HG03457 (cell line): Measurements from ENCODE around the gene CHAD.
"Not testable (repeated sequence)": the region's sequence is repeated elsewhere in the genome, so short reads cannot be mapped to it uniquely, and the experiment has no call there.

Source experiments
- ATAC-seq: cut with Tn5 transposase; IDR thresholded peaks from one replicate; pipeline ENCODE4 v1.9.1; 2021; ENCODE audit warnings: moderate number of reproducible peaks; ENCODE audit not compliant: unreplicated experiment

Gene CHAD

DNA sequence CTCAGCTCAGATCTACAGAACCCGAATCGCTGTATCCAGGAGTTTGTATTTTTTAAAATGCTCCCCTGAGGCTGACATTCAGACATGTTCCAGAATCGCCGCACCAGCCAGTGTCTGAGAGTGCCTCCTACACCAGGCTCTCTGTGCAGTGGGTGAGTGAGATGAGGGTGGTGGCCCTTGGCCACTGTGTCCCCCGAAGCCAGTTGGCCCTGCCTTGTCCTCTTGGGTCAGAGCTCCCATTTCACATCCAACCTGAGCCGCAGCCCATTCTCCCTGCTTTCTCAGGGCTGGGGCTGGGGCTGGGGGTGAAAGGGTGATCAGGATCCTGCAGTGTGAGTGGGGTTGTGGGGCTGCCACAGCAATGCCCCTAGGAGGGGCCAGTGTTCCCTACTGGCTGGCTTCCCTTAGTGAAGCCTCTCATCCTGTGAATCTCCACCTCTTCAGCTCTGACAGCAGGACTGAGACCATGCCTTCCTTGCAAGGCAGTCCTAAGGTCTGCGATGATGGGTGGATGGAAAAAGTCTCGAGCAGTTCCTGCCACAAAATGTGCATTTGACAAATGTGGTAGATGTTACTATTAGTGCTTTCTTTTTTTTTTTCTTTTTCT is 26.6 kb upstream of the CHAD start:
- ATAC-seq = no peak

DNA sequence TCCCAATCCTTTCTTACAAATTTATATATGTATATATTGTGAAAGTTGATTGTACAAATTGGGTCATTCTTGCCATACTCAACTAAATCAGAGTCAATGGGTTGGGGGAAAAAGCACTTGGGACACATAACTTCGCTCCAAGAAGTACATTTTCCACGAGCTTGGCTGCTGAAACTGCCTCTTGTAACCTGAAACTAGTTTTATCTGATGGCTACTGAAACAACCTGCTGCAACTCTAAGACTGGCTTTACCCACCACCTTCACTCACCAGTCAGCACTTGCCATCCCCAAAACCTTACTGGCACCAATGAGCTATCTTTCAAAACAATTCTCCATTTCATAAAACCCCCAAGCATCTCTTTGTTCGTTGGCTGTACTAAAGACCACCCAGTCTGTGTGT is 25.1 kb upstream of the CHAD start:
- ATAC-seq = no peak

DNA sequence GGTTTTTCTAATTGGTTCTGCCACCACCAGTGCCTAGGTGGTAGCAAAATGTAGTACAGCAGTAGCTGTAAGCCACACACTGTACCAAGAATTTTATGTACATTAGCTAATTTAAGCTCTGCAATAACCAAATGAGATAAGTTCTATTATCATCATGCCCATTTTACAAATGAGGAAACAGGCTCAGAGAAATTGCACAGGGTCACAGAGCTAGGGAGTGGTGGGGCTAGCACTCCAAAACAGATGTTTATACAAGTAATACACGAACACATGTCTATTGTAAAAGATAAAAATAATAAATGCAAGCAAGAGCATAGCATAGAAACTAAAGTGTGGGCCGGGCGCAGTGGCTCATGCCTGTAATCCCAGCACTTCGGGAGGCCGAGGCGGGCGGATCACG is 23.5 kb upstream of the CHAD start:
- ATAC-seq = no peak

DNA sequence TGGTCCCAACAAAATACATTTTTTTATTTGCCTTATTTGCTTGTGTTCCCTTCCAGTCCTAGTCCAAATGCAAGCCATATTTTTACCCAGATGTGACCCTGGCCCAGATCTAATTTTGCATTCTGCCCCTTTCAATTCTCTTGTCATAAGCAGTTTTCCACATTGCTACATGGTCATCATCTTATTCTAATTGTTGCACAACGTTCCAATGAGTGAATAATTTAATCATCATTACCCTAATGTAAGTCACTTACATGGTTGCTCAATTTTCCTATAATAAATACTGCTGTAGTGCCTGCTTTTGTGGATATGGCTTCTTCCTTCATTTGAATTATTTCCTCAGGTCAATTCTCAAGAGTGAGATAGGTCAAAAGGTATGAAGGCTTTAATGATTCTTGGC is 22.8 kb upstream of the CHAD start:
- no peak for ATAC-seq

DNA sequence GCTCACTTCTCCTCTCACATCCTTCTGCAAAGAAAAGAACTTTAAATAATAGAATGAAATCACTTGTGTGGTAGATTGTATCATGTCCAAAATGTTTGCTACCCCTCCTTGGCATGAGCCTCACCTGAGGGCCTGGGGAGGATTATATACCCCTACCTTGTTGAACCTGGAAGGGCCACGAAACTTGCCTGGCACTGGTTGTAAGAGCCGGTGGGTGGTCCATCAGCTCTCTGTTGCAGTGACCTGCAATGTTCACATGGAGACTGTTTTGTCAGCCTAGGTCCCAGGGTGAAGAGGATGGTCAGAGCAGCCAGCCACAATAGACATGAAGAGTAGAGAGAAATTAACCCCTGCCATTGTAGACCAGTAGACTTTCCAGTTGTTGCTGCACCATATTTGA is 20.2 kb upstream of the CHAD start:
- ATAC-seq = no peak

DNA sequence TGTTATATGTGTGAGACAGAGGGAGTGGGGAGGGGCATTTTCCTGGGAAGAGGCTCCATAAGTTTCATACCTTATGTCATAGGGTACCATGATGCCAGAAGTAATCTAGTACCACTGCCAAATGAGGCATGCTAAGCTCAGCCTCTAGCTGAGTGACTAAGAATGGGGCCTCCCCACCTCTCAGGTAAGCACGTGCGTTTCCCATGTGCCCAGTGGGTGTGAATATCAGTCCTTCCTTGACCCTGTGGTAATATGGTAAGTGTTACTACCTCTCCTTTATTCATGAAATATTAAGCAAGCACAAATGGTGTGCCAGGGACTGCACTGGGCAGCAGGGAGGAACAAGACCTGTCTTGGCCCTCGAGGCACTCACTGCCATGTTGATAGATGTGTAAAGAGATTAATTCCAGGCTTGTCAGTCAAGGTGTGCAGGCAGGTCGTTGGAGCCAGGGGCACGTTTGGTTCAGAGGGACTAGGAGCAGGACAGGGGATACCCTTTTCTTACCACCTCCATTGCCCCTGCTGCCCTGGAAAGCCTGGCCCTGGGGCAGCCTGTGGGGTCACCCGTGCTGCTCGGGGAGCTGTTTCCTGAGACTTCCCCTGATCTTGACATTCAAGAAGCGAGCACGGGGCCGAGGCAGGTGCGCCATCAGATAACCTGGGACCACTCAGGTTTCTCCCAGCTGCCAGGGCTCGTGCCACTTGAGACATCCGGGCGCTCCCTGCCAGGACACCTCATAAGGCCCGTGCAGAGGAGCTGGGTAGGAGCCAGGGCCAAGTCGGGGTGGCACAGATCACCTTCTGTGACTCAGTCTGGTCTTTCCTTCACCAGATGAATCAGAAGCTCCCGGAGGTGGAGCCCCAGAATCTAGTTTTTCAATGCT is 18.8 kb upstream of the CHAD start:
- no peak for ATAC-seq

DNA sequence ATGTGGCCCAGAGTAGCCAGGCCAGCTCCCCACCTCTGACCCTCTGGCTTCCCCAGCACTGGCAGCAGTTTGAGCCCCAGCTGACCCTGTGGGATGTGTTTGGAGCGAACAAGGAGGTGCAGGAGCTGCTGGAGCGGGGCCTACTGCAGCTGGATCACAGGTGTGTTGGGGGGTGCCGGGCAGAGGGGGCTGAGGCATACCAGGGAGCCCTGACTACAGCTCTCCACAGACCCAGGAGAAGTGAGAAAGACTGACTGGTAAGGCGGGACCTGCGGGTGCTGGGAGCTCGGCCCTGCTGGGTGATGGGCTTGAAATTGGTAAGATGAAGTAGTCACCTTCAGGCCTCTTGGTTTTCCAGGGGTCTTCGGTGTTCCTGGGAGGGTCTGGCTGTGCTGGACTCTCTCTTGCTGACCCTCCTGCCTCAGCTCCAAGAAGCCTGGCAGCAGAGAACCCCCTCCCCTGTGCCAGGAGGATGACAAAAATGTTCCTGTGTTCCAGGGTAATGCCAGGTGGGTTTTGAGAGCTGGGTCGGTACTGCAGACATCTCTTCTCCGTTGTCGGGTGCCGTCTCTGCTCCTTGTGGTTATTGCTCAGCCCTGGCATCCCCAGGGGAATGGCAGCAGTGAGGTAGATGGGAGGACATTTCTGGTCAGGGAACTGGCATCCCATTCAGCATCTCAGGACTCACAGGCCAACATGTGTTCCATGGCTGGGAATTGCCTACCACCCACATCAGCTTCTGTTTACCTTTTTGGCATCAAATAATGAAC is 15.9 kb upstream of the CHAD start:
- no peak for ATAC-seq

DNA sequence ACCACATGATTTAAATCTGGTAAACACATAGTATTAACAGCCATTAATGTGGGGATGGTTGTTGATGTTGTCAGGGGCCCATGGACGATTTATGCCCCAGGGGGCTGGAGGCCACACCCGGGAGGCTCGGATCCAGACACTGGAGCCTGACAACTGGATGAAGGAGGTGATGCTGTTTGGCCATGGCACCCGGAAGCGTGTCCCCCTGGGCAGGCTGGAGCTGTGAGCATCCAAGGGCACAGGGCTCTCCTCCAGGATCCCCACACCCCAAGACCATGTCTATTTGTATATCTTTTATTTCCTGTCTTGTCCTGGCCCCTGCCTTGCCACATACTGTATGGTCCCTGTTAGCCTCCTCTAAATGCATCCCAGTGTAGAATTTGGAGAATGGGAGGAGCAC is 14.6 kb upstream of the CHAD start:
- ATAC-seq = no peak

DNA sequence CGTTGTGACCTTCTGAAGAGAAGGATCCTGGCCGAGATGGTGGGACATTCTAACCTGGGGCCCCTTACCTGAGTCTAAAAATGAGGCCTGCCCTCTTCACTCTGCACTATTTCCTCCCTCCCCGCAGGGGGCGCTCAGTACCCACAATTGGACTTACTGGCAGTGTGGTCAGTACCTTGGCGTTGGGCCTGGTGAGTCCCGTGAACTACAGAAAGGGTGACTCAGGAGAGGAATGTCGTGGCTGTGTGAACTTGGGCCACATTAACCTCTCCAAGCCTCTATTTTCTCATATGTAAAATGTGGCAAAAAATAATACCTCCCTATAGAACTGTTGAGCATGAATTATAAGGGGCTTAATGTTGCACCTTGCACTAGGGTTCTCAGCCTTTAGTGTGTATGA is 13.8 kb upstream of the CHAD start:
- no peak for ATAC-seq

DNA sequence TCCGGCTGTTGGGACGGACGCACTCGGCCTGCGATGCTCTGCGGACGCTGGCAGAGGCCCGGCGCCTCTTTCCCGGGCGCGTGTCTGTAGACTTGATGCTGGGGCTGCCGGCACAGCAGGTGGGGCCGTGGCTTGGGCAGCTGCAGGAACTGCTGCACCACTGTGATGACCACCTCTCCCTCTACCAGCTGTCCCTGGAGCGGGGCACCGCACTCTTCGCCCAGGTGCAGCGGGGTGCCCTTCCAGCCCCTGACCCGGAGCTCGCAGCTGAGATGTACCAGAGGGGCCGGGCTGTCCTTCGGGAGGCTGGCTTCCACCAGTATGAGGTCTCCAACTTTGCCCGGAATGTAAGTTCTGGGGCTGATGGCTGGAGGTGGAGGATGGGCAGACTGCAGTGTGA is 13.4 kb upstream of the CHAD start:
- ATAC-seq = no peak

DNA sequence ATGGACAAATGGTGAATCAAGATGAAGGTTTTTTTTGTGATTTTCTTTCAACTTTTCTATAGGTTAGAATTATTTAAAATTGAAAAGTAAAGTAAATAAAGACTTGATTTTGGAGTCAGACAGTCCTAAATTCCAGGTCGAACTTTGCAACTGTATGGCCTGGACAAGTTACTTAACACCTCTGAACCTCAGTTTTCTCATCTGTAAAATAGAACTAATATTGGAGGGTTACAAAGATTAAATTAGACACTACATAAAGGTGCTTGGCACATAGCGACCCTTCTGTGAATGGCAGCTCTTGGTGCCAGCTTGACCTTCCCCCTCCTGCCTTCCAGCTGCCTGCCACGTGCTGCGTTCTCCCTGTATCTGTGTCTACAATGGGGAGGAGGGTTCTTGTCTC is 13.0 kb upstream of the CHAD start:
- no peak for ATAC-seq

DNA sequence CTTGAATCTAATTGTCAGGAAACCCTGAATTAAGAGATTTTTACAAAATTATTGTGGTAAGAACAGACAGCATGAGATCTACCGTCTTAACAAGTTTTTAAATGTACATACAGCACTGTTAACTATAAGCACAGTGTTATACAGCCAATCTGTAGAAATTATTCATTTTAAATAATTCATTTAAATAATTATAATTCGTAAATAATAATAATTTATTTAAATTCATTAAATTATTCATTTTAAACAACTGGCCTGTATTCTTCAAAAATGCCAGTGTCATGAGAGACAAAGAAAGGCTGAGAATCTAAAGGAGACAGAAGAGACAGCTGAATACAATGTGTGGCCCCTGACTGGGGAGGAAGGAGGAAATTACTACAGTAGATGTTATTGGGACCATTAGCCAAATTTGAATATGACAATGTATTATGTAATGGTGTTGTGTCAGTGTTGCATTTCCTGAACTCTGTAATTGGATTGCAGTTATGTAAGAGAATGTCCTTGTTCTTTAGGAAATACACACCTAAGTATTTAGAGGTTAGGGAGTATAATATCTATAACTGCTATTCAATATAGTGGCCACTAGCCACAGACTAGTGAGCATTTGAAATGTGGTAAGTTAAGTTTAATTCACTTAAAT is 12.3 kb upstream of the CHAD start:
- no peak for ATAC-seq

DNA sequence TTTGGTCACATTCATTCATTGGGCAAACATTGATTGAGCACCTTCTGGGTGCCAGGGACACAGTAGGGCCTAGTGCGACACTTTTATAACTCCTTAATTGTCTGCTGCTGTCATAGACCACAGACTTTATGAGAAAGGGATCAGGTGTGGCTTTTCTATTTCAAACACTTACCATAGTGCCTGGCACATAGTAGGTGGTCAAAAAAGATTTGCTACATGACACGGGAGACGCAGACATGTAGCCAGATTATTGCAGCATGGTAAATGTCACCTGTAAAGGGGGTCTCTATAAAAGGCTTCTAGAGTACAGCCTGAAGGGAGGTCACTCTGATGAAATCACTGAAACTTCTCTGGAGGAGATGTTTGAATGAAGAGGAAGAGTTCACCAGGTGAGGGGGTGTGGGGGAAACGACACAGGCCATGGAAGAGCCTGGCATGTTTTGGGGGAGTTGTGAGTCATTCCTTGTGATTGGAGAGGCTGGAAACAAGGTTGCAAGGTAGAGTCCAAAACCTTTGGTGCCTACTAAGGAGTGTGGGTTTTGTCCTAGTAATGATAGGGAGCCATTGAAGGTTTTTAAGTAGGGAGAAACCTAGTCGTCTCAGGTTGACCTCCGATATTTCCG is 11.6 kb upstream of the CHAD start:
- no peak for ATAC-seq

DNA sequence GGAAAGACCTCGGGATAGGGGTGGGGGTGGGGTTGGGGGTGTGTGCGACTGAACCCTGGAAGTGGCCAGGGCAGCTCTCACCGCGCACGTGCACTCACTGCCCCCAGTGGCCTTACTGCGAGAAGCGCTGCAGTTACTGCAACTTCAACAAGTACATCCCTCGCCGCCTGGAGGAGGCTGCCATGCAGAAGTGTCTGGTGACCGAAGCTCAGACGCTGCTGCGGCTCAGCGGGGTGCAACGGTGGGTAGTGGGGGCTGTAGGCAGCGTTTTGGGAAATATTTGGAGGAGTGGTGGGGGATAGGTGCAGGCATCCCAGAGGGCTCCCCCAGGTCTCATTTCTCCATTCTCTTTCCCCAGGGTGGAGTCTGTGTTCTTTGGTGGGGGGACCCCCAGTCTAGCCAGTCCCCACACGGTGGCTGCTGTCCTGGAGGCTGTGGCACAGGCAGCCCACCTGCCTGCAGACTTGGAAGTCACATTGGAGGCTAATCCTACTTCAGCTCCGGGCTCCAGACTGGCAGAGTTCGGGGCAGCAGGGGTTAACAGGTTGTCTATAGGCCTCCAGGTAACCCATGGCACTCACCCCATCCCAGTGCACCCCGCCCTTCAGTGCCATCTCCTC is 11.0 kb upstream of the CHAD start:
- ATAC-seq = no peak

DNA sequence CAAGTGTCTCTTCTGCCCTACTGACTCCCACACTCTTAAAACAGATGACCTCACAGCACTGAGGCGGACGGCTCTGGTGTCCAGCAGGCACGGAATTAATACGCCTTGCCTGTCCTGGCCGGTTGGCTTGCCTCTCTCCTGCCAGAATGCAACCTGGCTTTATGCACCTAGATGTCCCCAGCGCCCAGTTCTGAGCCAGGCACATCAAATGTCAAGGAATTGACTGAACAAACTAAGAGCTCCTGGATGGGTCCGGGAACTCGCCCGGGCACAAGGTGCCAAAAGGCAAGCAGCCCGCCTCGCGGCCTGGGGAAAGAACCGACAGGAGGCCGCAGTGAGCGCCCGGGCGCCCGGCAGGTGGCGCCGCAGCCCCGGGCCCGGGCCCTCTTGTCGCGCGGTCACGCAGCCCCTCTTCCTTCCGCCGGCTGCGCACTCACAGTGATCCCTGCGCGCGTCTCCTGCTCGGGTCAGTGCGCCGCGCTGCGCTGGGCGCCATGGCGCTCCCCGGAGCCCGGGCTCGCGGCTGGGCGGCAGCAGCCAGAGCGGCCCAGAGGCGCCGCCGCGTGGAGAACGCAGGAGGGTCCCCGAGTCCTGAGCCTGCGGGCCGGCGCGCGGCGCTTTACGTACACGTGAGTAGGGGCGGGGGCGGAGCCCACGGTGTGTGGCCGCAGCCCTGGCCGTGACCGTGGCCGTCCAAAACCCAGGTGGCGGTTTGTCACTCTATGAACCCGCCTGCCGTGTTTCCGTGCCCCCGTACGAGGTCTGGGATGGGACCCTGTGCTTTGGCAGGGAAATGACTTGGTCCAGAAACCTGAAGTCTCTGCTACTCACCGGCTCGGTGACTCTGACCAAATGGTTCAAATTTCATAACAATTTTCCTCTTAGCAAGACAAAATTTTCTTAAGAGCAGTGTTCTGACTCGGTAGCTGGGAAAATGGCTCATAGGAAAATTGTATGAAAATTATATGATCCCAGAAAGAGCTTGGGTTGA is 10.0 kb upstream of the CHAD start, which contains the start of gene RSAD1:
Gene RSAD1, plus strand, starts transcription at position 470 of the 991 bp plus-strand sequence. Its CDS starts 25 bp downstream, at position 495.
- peak; percentile 75 for ATAC-seq

DNA sequence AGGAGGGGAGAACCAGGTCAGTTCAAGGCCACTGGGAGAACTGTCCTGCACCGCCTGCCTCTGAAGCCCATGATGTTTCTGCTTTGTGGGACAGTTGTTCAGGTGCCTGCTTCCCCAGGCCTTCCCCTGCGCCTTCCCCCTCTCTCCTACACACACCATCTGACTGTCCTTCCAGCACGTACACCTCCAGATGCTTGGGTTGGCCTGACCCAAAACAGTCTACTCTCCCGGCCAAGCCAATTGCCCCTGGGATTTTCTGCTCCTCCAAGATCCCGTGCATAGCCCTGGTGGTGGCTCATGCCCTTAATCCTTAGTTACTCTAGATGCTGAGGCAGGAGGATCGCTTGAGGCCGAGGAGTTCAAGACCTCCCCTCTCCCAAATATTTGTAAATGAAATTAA is 9.3 kb upstream of the CHAD start:
- no peak for ATAC-seq

DNA sequence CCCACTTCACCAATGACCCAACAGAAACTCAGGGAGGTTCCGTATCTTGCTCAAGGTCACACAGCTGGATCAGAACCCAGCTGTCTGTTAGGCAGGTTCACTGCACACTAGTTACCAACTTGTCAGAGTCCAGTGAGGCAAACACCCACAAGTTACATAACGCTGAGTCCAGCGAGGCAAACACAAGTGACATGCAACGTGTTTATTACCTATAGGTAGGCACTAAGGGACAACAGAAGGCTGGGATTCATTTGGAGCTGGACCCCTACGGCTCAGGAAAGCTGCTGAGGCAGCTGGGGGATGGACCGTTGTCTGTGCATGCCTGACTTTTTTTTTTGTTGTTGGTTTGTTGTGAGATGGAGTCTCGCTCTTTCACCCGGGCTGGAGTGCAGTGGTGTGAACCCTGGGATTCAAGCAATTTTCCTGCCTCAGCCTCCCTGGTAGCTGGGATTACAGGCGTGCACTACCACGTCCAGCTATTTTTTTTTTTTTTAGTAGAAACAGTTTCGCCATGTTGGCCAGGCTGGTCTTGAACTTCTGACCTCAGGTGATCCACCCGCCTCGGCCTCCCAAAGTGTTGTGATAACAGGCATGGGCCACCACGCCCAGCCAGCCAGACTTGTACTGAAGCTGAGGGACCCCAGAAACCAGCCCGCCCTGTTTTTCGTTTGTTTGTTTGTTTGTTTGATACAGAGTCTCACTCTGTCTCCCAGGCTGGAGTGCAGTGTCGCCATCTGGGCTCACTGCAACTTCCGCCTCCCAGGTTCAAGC is 8.1 kb upstream of the CHAD start:
- ATAC-seq = no peak

DNA sequence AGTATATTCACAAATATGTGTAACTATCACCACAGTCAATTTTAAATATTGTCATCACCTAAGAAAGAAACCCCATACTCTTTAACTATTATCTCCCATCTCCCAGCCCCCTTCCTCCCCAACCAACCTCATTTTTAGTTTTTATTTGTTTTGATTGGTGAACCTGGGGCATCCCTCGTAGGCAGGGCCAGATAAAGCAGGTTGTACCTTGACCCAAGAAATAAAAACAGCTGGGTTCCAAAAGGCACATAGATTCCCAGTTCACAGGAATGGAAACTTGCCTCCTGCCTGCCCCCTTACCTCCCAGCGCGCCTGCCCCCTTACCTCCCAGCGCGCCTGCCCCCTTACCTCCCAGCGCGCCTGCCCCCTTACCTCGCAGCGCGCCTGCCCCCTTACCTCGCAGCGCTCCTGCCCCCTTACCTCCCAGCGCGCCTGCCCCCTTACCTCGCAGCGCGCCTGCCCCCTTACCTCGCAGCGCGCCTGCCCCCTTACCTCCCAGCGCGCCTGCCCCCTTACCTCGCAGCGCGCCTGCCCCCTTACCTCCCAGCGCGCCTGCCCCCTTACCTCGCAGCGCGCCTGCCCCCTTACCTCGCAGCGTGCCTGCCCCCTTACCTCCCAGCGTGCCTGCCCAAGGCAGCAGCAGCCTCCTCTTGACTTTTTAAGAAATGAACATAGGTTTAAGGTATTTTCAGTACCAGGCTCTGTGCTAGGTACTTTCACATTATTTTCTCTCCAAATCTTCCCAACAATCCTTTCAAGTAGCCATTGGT is 7.3 kb upstream of the CHAD start:
- ATAC-seq = not testable (repeated sequence)
